ENCODE measurements around the gene LPAR1.

- TF ChIP-seq CREB1 (IDR thresholded peaks at IDR 0.05) (no peak), POLR2A (IDR thresholded peaks at IDR 0.05; ENCODE audit: control extremely low read depth in 1 of 2, low read depth in 2 of 2, low read length in 2 of 2) (no peak), CTCF (IDR thresholded peaks at IDR 0.05; ENCODE audit: control extremely low read depth in 1 of 3, insufficient read depth in 1 of 3, low read depth in 1 of 3, low read length in 3 of 3) (no peak), TAF1 (IDR thresholded peaks at IDR 0.05; ENCODE audit: low read depth, low read length) (no peak), GABPA (IDR thresholded peaks at IDR 0.05; ENCODE audit: borderline replicate concordance, insufficient read depth, low read length) (no peak), BRCA1 (IDR thresholded peaks at IDR 0.05; ENCODE audit: low read depth, low read length) (no peak), BACH1 (IDR thresholded peaks at IDR 0.05; ENCODE audit: low read length) (no peak), EZH2 (IDR thresholded peaks at IDR 0.05; ENCODE audit: low read depth, low read length, severe bottlenecking) (no peak), MAX (IDR thresholded peaks at IDR 0.05) (no peak), RAD21 (IDR thresholded peaks at IDR 0.05 in 1 of 2, conservative IDR thresholded peaks at IDR 0.05 in 1 of 2; ENCODE audit: low read depth in 2 of 2, low read length in 2 of 2) (no peak), POLR2AphosphoS5 (IDR thresholded peaks at IDR 0.05; ENCODE audit: low read depth, low read length) (no peak), JUN (IDR thresholded peaks at IDR 0.05; ENCODE audit: low read depth, low read length) (no peak)
Measured at GRCh38 chr9:110871736-110872135, 166.5 kb downstream of the LPAR1 start.
